Measurements from ENCODE around the gene TCF21.
A peak's percentile ranks its signal among the peaks of the same experiment; 100 is the strongest.

TCF21 gene

GRCh38 chr6:133894369-133894768, 5.5 kb downstream of the TCF21 start:
- Histone ChIP-seq H2AFZ (no peak overlapping the region), H3K4me1 (no peaks in the 10 kb centered on the region), H3K27ac (no peak overlapping the region), H3K79me2 (no peaks in the 10 kb centered on the region), H3K36me3 (ENCODE audit: control insufficient read depth, insufficient read depth, low read length) (no peaks in the 10 kb centered on the region), H3K27me3 (ENCODE audit: control insufficient read depth, insufficient read depth, low read length) (peaks cover 4% of the 10 kb centered on the region), H3K9ac (no peak overlapping the region), H3K4me2 (ENCODE audit: low read length) (no peak overlapping the region), H3K4me3 (ENCODE audit: low read depth, low read length) (no peak overlapping the region), H3K9me3 (ENCODE audit: control insufficient read depth, low read length) (no peaks in the 10 kb centered on the region)
- no peak for TF ChIP-seq CTCF (IDR thresholded peaks at IDR 0.05)

GRCh38 chr6:133894795-133895358, 6.0 kb downstream of the TCF21 start:
- Histone ChIP-seq H3K36me3 (ENCODE audit: control insufficient read depth, insufficient read depth, low read length) (no peaks in the 10 kb centered on the region), H3K9me3 (ENCODE audit: control insufficient read depth, low read length) (no peaks in the 10 kb centered on the region), H3K9ac (no peak overlapping the region), H2AFZ (no peak overlapping the region), H3K4me2 (ENCODE audit: low read length) (no peak overlapping the region), H3K4me3 (ENCODE audit: low read depth, low read length) (no peak overlapping the region), H3K27me3 (ENCODE audit: control insufficient read depth, insufficient read depth, low read length) (no peaks in the 10 kb centered on the region), H3K79me2 (no peaks in the 10 kb centered on the region), H3K27ac (no peak overlapping the region), H3K4me1 (no peaks in the 10 kb centered on the region)
- no peak for TF ChIP-seq CTCF (IDR thresholded peaks at IDR 0.05)

DNA sequence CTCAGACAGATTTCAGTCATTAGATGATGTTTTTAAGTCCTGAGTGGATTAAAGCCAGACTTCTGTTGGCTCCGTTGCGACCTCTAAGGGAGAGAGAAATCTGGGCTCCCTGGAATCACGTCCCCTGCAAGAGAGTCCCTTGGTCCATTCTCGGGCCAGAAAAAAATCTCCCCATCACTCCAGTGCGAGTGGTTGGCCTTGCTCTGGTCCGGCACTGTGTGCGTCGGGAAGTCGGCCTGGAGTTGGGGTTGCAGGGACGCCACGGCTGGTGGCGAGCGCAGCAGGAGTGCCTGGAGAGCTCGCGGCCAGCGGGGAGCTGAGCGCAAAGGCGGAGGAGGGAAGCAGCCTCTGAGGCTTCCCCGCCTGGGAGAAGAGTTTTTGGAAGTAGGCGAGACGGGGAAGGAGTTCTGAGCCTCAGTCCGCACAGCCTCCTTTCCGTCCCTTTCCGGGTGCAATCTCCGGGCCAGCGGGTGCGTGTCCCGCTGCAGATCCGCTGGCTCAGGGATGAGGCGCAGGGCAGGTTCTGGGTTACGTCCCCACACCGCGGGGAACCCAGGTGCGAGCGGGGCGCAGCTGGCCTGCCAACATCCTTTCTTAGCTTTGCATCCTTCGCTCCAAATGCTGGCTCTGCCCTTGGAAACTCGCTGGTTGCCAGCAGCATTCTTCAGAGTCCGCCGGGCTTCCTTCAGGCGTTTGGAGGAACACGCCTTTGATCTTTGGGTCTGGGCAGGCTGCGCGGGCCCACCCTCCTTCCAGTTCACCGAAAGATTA, 6.8 kb downstream of the TCF21 start:
- Histone ChIP-seq H2AFZ (peak overlapping the region; percentile 20), H3K9ac (no peak overlapping the region), H3K36me3 (ENCODE audit: control insufficient read depth, insufficient read depth, low read length) (no peaks in the 10 kb centered on the region), H3K4me3 (ENCODE audit: low read depth, low read length) (no peak overlapping the region), H3K9me3 (ENCODE audit: control insufficient read depth, low read length) (no peaks in the 10 kb centered on the region), H3K4me2 (ENCODE audit: low read length) (no peak overlapping the region), H3K27ac (no peak overlapping the region), H3K4me1 (no peaks in the 10 kb centered on the region), H3K79me2 (no peaks in the 10 kb centered on the region), H3K27me3 (ENCODE audit: control insufficient read depth, insufficient read depth, low read length) (no peaks in the 10 kb centered on the region)
- no peak for TF ChIP-seq CTCF (IDR thresholded peaks at IDR 0.05)

GRCh38 chr6:133896344-133896721, 7.4 kb downstream of the TCF21 start:
- no peaks in the 10 kb centered on the region for H3K36me3 ChIP-seq (ENCODE audit: control insufficient read depth, insufficient read depth, low read length)
- no peak overlapping the region for H2AFZ ChIP-seq
- TF ChIP-seq CTCF (IDR thresholded peaks at IDR 0.05) = no peak
- H3K27ac ChIP-seq = no peak overlapping the region
- H3K4me2 ChIP-seq (ENCODE audit: low read length) = no peak overlapping the region
- no peaks in the 10 kb centered on the region for H3K27me3 ChIP-seq (ENCODE audit: control insufficient read depth, insufficient read depth, low read length)
- H3K79me2 ChIP-seq = no peaks in the 10 kb centered on the region
- H3K4me3 ChIP-seq (ENCODE audit: low read depth, low read length) = no peak overlapping the region
- no peaks in the 10 kb centered on the region for H3K9me3 ChIP-seq (ENCODE audit: control insufficient read depth, low read length)
- no peaks in the 10 kb centered on the region for H3K4me1 ChIP-seq
- no peak overlapping the region for H3K9ac ChIP-seq

- Histone ChIP-seq H3K79me2 (no peaks in the 10 kb centered on the region), H2AFZ (no peak overlapping the region), H3K4me2 (ENCODE audit: low read length) (no peak overlapping the region), H3K4me3 (ENCODE audit: low read depth, low read length) (no peak overlapping the region), H3K27ac (no peak overlapping the region), H3K27me3 (ENCODE audit: control insufficient read depth, insufficient read depth, low read length) (peaks cover 8% of the 10 kb centered on the region), H3K36me3 (ENCODE audit: control insufficient read depth, insufficient read depth, low read length) (no peaks in the 10 kb centered on the region), H3K4me1 (no peaks in the 10 kb centered on the region), H3K9ac (no peak overlapping the region), H3K9me3 (ENCODE audit: control insufficient read depth, low read length) (no peaks in the 10 kb centered on the region)
- no peak for TF ChIP-seq CTCF (IDR thresholded peaks at IDR 0.05)
Measured at GRCh38 chr6:133898263-133898662, 9.3 kb downstream of the TCF21 start.
